ENCODE data around the gene ATP5ME. TPM values are rescaled to one million over a fixed set of nuclear protein-coding genes. Genes with fewer than 3 reads are reported as not detected.
"Not testable (repeated sequence)": the region's sequence is repeated elsewhere in the genome, so short reads cannot be mapped to it uniquely, and the experiment has no call there.

The ATP5ME gene
- total RNA-seq, 1 donor from 2014 or later = 224 TPM

GRCh38 chr4:649293-649625 is 24.8 kb downstream of the ATP5ME start:
- no peak overlapping the region for H3K27ac Mint-ChIP-seq
- no peaks in the 10 kb centered on the region for H3K4me1 Mint-ChIP-seq (ENCODE audit: low read depth)
- DNase-seq (ENCODE audit: low spot score) = no peak
- H3K27me3 Mint-ChIP-seq (ENCODE audit: insufficient read depth) = peaks cover 3% of the 10 kb centered on the region
- no peaks in the 10 kb centered on the region for H3K36me3 Mint-ChIP-seq (ENCODE audit: low read depth)
- peaks cover 8% of the 10 kb centered on the region for H3K9me3 Mint-ChIP-seq
- H3K4me3 Mint-ChIP-seq = no peak overlapping the region
- intact Hi-C loops (cut with micrococcal nuclease) = no loop called here

- Mint-ChIP-seq H3K4me1 (ENCODE audit: low read depth) (no peaks in the 10 kb centered on the region), H3K9me3 (peaks cover 8% of the 10 kb centered on the region), H3K27me3 (ENCODE audit: insufficient read depth) (peaks cover 3% of the 10 kb centered on the region), H3K27ac (no peak overlapping the region), H3K36me3 (ENCODE audit: low read depth) (no peaks in the 10 kb centered on the region), H3K4me3 (no peak overlapping the region)
- DNase-seq (ENCODE audit: low spot score) = no peak
- intact Hi-C loops (cut with micrococcal nuclease) = no loop called here
These were observed 25.3 kb downstream of the ATP5ME start for GRCh38 chr4:648579-649292.

- Mint-ChIP-seq H3K9me3 (peaks cover 8% of the 10 kb centered on the region), H3K27ac (no peak overlapping the region), H3K4me3 (no peak overlapping the region), H3K27me3 (ENCODE audit: insufficient read depth) (peaks cover 3% of the 10 kb centered on the region), H3K4me1 (ENCODE audit: low read depth) (no peaks in the 10 kb centered on the region), H3K36me3 (ENCODE audit: low read depth) (no peaks in the 10 kb centered on the region)
- intact Hi-C loops (cut with micrococcal nuclease) = no loop called here
- no peak for DNase-seq (ENCODE audit: low spot score)
These were observed 26.6 kb downstream of the ATP5ME start for GRCh38 chr4:647481-647880.

- H3K9me3 Mint-ChIP-seq = peaks cover 8% of the 10 kb centered on the region
- no peak for DNase-seq (ENCODE audit: low spot score)
- H3K27ac Mint-ChIP-seq = peak overlapping the region; percentile 0
- H3K36me3 Mint-ChIP-seq (ENCODE audit: low read depth) = no peaks in the 10 kb centered on the region
- peak overlapping the region; percentile 30 for H3K4me3 Mint-ChIP-seq
- intact Hi-C loops (cut with micrococcal nuclease) = no loop called here
- H3K27me3 Mint-ChIP-seq (ENCODE audit: insufficient read depth) = no peaks in the 10 kb centered on the region
- no peaks in the 10 kb centered on the region for H3K4me1 Mint-ChIP-seq (ENCODE audit: low read depth)
These were observed 27.6 kb downstream of the ATP5ME start for GRCh38 chr4:646460-646859.

- DNase-seq (ENCODE audit: low spot score); intact Hi-C loops (cut with micrococcal nuclease); H3K4me1 Mint-ChIP-seq (ENCODE audit: low read depth); H3K4me3 Mint-ChIP-seq; H3K27ac Mint-ChIP-seq; H3K27me3 Mint-ChIP-seq (ENCODE audit: insufficient read depth); H3K36me3 Mint-ChIP-seq (ENCODE audit: low read depth): not testable (repeated sequence)
- H3K9me3 Mint-ChIP-seq = peaks cover 17% of the 10 kb centered on the region
These were observed 31.7 kb downstream of the ATP5ME start for GRCh38 chr4:642366-642765.

GRCh38 chr4:637536-638280 is 36.4 kb downstream of the ATP5ME start:
- no peak for DNase-seq (ENCODE audit: low spot score)
- intact Hi-C loops (cut with micrococcal nuclease) = no loop called here
- no peaks in the 10 kb centered on the region for H3K4me1 Mint-ChIP-seq (ENCODE audit: low read depth)
- peaks cover 11% of the 10 kb centered on the region for H3K9me3 Mint-ChIP-seq
- no peaks in the 10 kb centered on the region for H3K36me3 Mint-ChIP-seq (ENCODE audit: low read depth)
- no peak overlapping the region for H3K4me3 Mint-ChIP-seq
- no peak overlapping the region for H3K27ac Mint-ChIP-seq
- no peaks in the 10 kb centered on the region for H3K27me3 Mint-ChIP-seq (ENCODE audit: insufficient read depth)

GRCh38 chr4:636628-637159 is 37.4 kb downstream of the ATP5ME start:
- Mint-ChIP-seq H3K27me3 (ENCODE audit: insufficient read depth) (no peaks in the 10 kb centered on the region), H3K4me3 (no peak overlapping the region), H3K4me1 (ENCODE audit: low read depth) (no peaks in the 10 kb centered on the region), H3K9me3 (peaks cover 19% of the 10 kb centered on the region), H3K36me3 (ENCODE audit: low read depth) (no peaks in the 10 kb centered on the region), H3K27ac (no peak overlapping the region)
- DNase-seq (ENCODE audit: low spot score) = no peak
- intact Hi-C loops (cut with micrococcal nuclease) = no loop called here

GRCh38 chr4:635851-636627 is 38.0 kb downstream of the ATP5ME start:
- Mint-ChIP-seq H3K4me3 (no peak overlapping the region), H3K27ac (no peak overlapping the region), H3K9me3 (peaks cover 23% of the 10 kb centered on the region), H3K36me3 (ENCODE audit: low read depth) (no peaks in the 10 kb centered on the region), H3K4me1 (ENCODE audit: low read depth) (no peaks in the 10 kb centered on the region), H3K27me3 (ENCODE audit: insufficient read depth) (no peaks in the 10 kb centered on the region)
- DNase-seq (ENCODE audit: low spot score) = no peak
- intact Hi-C loops (cut with micrococcal nuclease) = no loop called here

- H3K4me3 Mint-ChIP-seq; H3K27ac Mint-ChIP-seq; DNase-seq (ENCODE audit: low spot score); intact Hi-C loops (cut with micrococcal nuclease); H3K27me3 Mint-ChIP-seq (ENCODE audit: insufficient read depth); H3K36me3 Mint-ChIP-seq (ENCODE audit: low read depth); H3K4me1 Mint-ChIP-seq (ENCODE audit: low read depth): not testable (repeated sequence)
- H3K9me3 Mint-ChIP-seq = peaks cover 19% of the 10 kb centered on the region
These were observed 38.8 kb downstream of the ATP5ME start for GRCh38 chr4:635066-635835.

- no peaks in the 10 kb centered on the region for H3K4me1 Mint-ChIP-seq (ENCODE audit: low read depth)
- no peak overlapping the region for H3K27ac Mint-ChIP-seq
- DNase-seq (ENCODE audit: low spot score) = no peak
- H3K36me3 Mint-ChIP-seq (ENCODE audit: low read depth) = no peaks in the 10 kb centered on the region
- no peaks in the 10 kb centered on the region for H3K27me3 Mint-ChIP-seq (ENCODE audit: insufficient read depth)
- H3K4me3 Mint-ChIP-seq = no peak overlapping the region
- intact Hi-C loops (cut with micrococcal nuclease) = no loop called here
- peaks cover 19% of the 10 kb centered on the region for H3K9me3 Mint-ChIP-seq
These were observed 39.5 kb downstream of the ATP5ME start for GRCh38 chr4:634599-634985.

GRCh38 chr4:633976-634598 is 40.0 kb downstream of the ATP5ME start:
- no peak for DNase-seq (ENCODE audit: low spot score)
- Mint-ChIP-seq H3K4me1 (ENCODE audit: low read depth) (no peaks in the 10 kb centered on the region), H3K9me3 (peaks cover 19% of the 10 kb centered on the region), H3K36me3 (ENCODE audit: low read depth) (no peaks in the 10 kb centered on the region), H3K27me3 (ENCODE audit: insufficient read depth) (no peaks in the 10 kb centered on the region), H3K27ac (no peak overlapping the region), H3K4me3 (no peak overlapping the region)
- intact Hi-C loops (cut with micrococcal nuclease) = no loop called here

GRCh38 chr4:633406-633805 is 40.7 kb downstream of the ATP5ME start:
- Mint-ChIP-seq H3K27ac (no peak overlapping the region), H3K36me3 (ENCODE audit: low read depth) (no peaks in the 10 kb centered on the region), H3K4me3 (no peak overlapping the region), H3K4me1 (ENCODE audit: low read depth) (no peaks in the 10 kb centered on the region), H3K9me3 (peaks cover 19% of the 10 kb centered on the region), H3K27me3 (ENCODE audit: insufficient read depth) (no peaks in the 10 kb centered on the region)
- intact Hi-C loops (cut with micrococcal nuclease) = no loop called here
- DNase-seq (ENCODE audit: low spot score) = no peak
